Activated CD8-positive, alpha-beta T cell treated with anti-CD3 and anti-CD28 coated beads for 36 hours (primary cell): Measurements from ENCODE around the gene APBA1. TPM values are rescaled to one million over a fixed set of nuclear protein-coding genes. Genes with fewer than 3 reads are reported as not detected.

Source experiments
- ATAC-seq: fragments of 200-7000 bp; cut with Tn5 transposase; one replicate; pipeline ENCODE4 v1.10.0; 2021; ENCODE audit warnings: mild to moderate bottlenecking, moderate library complexity
- CTCF ChIA-PET: fragments of 350-600 bp; sonication (Branson Sonifier 250); formaldehyde crosslinking; loops from one replicate; lab custom pipeline; 2021; ENCODE audit warnings: antibody characterized with exemption; lab: Charles Lee
- POLR2A ChIA-PET: fragments of 350-600 bp; sonication (Branson Sonifier 250); formaldehyde crosslinking; loops from one replicate; lab custom pipeline; 2021; ENCODE audit warnings: antibody characterized with exemption; lab: Charles Lee
- DNase-seq: peaks from one replicate; pipeline ENCODE4 v3.0.0-alpha.2; 2020
- H3K27ac Mint-ChIP-seq: one replicate; pipeline ENCODE4 v1.8.0; 2021; ENCODE audit warnings: mild to moderate bottlenecking, mixed read lengths
- H3K27me3 Mint-ChIP-seq: one replicate; pipeline ENCODE4 v1.8.0; 2021; ENCODE audit warnings: mixed read lengths
- H3K36me3 Mint-ChIP-seq: one replicate; pipeline ENCODE4 v1.8.0; 2021; ENCODE audit warnings: low read depth, mixed read lengths
- H3K4me1 Mint-ChIP-seq: one replicate; pipeline ENCODE4 v1.8.0; 2021; ENCODE audit warnings: low read depth, mixed read lengths
- H3K4me3 Mint-ChIP-seq: one replicate; pipeline ENCODE4 v1.8.0; 2021; ENCODE audit warnings: mild to moderate bottlenecking, moderate library complexity, mixed read lengths
- H3K9me3 Mint-ChIP-seq: one replicate; pipeline ENCODE4 v1.8.0; 2021; ENCODE audit warnings: mixed read lengths
- CTCF ChIP-seq: fragments of 200-600 bp; IDR thresholded peaks from one replicate; pipeline ENCODE4 v1.8.0; 2022; ENCODE audit warnings: antibody characterized with exemption, mild to moderate bottlenecking
- intact Hi-C: fragments of 100-400 bp; cut with micrococcal nuclease; formaldehyde crosslinking; loops from one replicate; pipeline ENCODE4 v1.10.0; 2022
- total RNA-seq, 2 experiments: library from RNA; stranded (reverse); gene quantifications; one replicate each; pipeline ENCODE4 v1.2.3, GENCODE V29; 2021

The APBA1 gene
- total RNA-seq, 2 experiments from 2014 or later = 0.07 TPM; not detected in 1

GRCh38 chr9:69667306-69667705 is 4.9 kb downstream of the APBA1 start:
- ChIA-PET CTCF (interaction anchor here (1.6 kb wide), 1 partner anchor 10 kb away, joined by 5 read pairs; no protein-coding TSS in a partner anchor), POLR2A (no interaction called here)
- Mint-ChIP-seq H3K27me3 (peaks cover 32% of the 10 kb centered on the region), H3K4me1 (no peaks in the 10 kb centered on the region), H3K4me3 (no peak overlapping the region), H3K36me3 (no peaks in the 10 kb centered on the region), H3K9me3 (no peaks in the 10 kb centered on the region), H3K27ac (no peak overlapping the region)
- intact Hi-C loops = no loop called here
- ATAC-seq = no peak
- no peak for TF ChIP-seq CTCF
- no peak for DNase-seq

- no peak overlapping the region for H3K27ac Mint-ChIP-seq
- H3K36me3 Mint-ChIP-seq = no peaks in the 10 kb centered on the region
- H3K4me1 Mint-ChIP-seq = no peaks in the 10 kb centered on the region
- H3K9me3 Mint-ChIP-seq = no peaks in the 10 kb centered on the region
- no peak for DNase-seq
- intact Hi-C loops = no loop called here
- no peak for TF ChIP-seq CTCF
- no peak overlapping the region for H3K4me3 Mint-ChIP-seq
- ChIA-PET POLR2A (interaction anchor here (0.7 kb wide), 1 partner anchor 68 kb away, joined by 3 read pairs; no protein-coding TSS in a partner anchor), CTCF (interaction anchor here (4.3 kb wide), 1 partner anchor 12 kb away, joined by 13 read pairs; the partner anchor contains the start of gene APBA1)
- H3K27me3 Mint-ChIP-seq = peaks cover 27% of the 10 kb centered on the region
- no peak for ATAC-seq
Observed at GRCh38 chr9:69660304-69660703, 11.9 kb downstream of the APBA1 start.

GRCh38 chr9:69658987-69659675 is 13.0 kb downstream of the APBA1 start:
- ChIA-PET POLR2A (no interaction called here), CTCF (interaction anchor here (2.1 kb wide), 1 partner anchor 14 kb away, joined by 6 read pairs; the partner anchor contains the start of gene APBA1)
- Mint-ChIP-seq H3K27me3 (peaks cover 23% of the 10 kb centered on the region), H3K27ac (no peak overlapping the region), H3K36me3 (no peaks in the 10 kb centered on the region), H3K4me3 (no peak overlapping the region), H3K9me3 (no peaks in the 10 kb centered on the region), H3K4me1 (no peaks in the 10 kb centered on the region)
- intact Hi-C loops = no loop called here
- DNase-seq (no peak), ATAC-seq (no peak)
- no peak for TF ChIP-seq CTCF

GRCh38 chr9:69657269-69657668 is 14.9 kb downstream of the APBA1 start:
- CTCF ChIA-PET = interaction anchor here (0.6 to 2.1 kb wide), 2 partner anchors 16 to 252 kb away, joined by 3 to 6 read pairs; partner anchors contain the start of gene APBA1
- POLR2A ChIA-PET = no interaction called here

More at GRCh38 chr9:69657269-69657668, 14.9 kb downstream of the APBA1 start:
- TF ChIP-seq CTCF = no peak
- no peak overlapping the region for H3K27ac Mint-ChIP-seq
- ATAC-seq (no peak), DNase-seq (no peak)
- H3K9me3 Mint-ChIP-seq = no peaks in the 10 kb centered on the region
- intact Hi-C loops = no loop called here
- H3K4me1 Mint-ChIP-seq = no peaks in the 10 kb centered on the region
- H3K27me3 Mint-ChIP-seq = peaks cover 15% of the 10 kb centered on the region
- H3K36me3 Mint-ChIP-seq = no peaks in the 10 kb centered on the region
- no peak overlapping the region for H3K4me3 Mint-ChIP-seq
